Kidney (tissue), 14 donors: ENCODE results near the gene DSE. TPM values are rescaled to one million over a fixed set of nuclear protein-coding genes. Genes with fewer than 3 reads are reported as not detected.

Source experiments
- DNase-seq, 5 donors: peaks; one replicate each; pipeline ENCODE4 v3.0.0-alpha.2; 2013 to 2020
- FAIRE-seq: peaks from 2 replicates; lab custom pipeline; 2012; peaks lifted over from hg19 to GRCh38; lab: Jason Lieb, UNC
- H3K27ac ChIP-seq, 2 donors: one replicate each; pipeline ENCODE4 v1.7.0; 2013; ENCODE audit warnings: low read depth in 2 of 2, low read length in 2 of 2, inconsistent platforms in 1 of 2
- H3K27me3 ChIP-seq: one replicate; pipeline ENCODE4 v1.7.1; 2013; ENCODE audit warnings: low read length, inconsistent platforms; ENCODE audit not compliant: control insufficient read depth, insufficient read depth
- H3K36me3 ChIP-seq, 3 donors: one replicate each; pipeline versions ENCODE4 v1.7.0 to v1.7.1; 2013; ENCODE audit warnings: low read length in 3 of 3, control low read depth in 1 of 3, inconsistent platforms in 1 of 3; ENCODE audit not compliant: insufficient read depth in 3 of 3, control insufficient read depth in 2 of 3
- H3K4me1 ChIP-seq, 3 donors: one replicate each; pipeline versions ENCODE4 v1.7.0 to v1.7.1; 2013; ENCODE audit warnings: low read length in 3 of 3, inconsistent platforms in 1 of 3, low read depth in 1 of 3; ENCODE audit not compliant: control insufficient read depth in 2 of 3, insufficient read depth in 2 of 3
- H3K4me3 ChIP-seq, 3 donors: one replicate each; pipeline versions ENCODE4 v1.7.0 to v1.8.1; 2013; ENCODE audit warnings: low read length in 3 of 3, control low read depth in 1 of 3, inconsistent platforms in 1 of 3
- H3K9ac ChIP-seq, 3 donors: one replicate each; pipeline versions ENCODE4 v1.7.0 to v1.7.1; 2013; ENCODE audit warnings: low read length in 3 of 3, control low read depth in 1 of 3, inconsistent platforms in 1 of 3
- H3K9me3 ChIP-seq, 3 donors: one replicate each; pipeline versions ENCODE4 v1.7.0 to v1.7.1; 2013; ENCODE audit warnings: low read length in 3 of 3, control low read depth in 1 of 3, inconsistent platforms in 1 of 3; ENCODE audit not compliant: control insufficient read depth in 2 of 3, insufficient read depth in 1 of 3
- intact Hi-C: fragments of 100-400 bp; cut with DNase I; formaldehyde crosslinking; loops from one replicate; pipeline ENCODE4 v1.11.1; 2022
- polyA plus RNA-seq: library from polyadenylated mRNA; stranded (reverse); fragments of 350-450 nt; fragmentation: Illumina TruSeq; extraction: RNeasy Lipid Tissue Mini Kit (QIAGEN cat#74804); gene quantifications from one replicate; pipeline ENCODE4 v1.2.3, GENCODE V29; 2014; ENCODE audit warnings: low read depth, low replicate concordance; ENCODE audit not compliant: insufficient read depth
- total RNA-seq: library from RNA; stranded (reverse); fragmentation: NEBNext Ultra II Directional; extraction: Animal tissue kit (Norgen Biotek cat#: 25700); gene quantifications from one replicate; pipeline ENCODE4 v1.2.1, GENCODE V29; 2021
- TF ChIP-seq, protein P1 (sequence below): IDR thresholded peaks from 3 replicates; pipeline ENCODE4 v1.5.1; 2012; ENCODE audit warnings: mild to moderate bottlenecking, moderate library complexity, borderline replicate concordance; ENCODE audit not compliant: insufficient read depth; ENCODE audit errors: extremely low read depth
- donor health status: control.
- donor health status: control.
- donor health status: control.
- donor health status: control.
- donor health status: control.
- donor health status: DM: yes; HTN: yes; CAD: no.
- donor health status: Normal renal cell carcinoma (clear cell type).

The DSE gene
- total and polyA plus RNA-seq, 2 donors from 2014 or later = 6.9 to 47.7 TPM

DNA sequence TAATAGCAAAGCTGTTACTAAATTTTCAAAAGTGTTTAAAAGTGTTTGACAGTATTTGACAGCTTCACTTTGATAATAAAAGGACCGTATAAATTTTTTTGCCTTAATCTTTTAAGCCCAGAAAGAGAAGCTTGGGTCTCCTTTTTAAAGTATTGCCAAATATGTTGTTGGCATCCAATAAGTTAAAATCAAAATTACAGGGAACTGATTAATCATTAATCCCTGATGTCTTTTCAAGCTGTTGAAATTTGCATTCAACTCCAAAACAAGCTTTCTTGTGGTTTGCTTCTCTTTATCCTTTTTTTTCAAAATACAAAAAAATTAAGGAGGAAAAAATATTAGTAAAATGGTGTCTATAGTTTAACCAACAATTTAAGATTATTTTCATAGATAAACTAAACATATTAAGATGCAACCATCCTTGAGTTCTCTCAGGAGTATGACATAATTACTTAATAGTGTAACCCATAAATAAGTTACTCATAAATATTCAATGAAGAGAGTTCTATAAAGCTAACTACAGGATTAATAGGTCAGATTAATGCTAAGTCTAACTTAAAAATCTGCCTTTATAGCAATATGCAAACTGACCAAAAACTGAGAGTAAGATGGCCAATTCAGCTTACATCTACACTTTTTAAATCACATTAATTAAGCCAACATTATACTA, 63.4 kb downstream of the DSE start:
- no peak overlapping the region for H3K9ac ChIP-seq
- H3K4me1 ChIP-seq = no peaks in the 10 kb centered on the region
- H3K27me3 ChIP-seq = no peaks in the 10 kb centered on the region
- intact Hi-C loops = no loop called here
- no peak overlapping the region for H3K4me3 ChIP-seq
- TF ChIP-seq, protein P1, sequence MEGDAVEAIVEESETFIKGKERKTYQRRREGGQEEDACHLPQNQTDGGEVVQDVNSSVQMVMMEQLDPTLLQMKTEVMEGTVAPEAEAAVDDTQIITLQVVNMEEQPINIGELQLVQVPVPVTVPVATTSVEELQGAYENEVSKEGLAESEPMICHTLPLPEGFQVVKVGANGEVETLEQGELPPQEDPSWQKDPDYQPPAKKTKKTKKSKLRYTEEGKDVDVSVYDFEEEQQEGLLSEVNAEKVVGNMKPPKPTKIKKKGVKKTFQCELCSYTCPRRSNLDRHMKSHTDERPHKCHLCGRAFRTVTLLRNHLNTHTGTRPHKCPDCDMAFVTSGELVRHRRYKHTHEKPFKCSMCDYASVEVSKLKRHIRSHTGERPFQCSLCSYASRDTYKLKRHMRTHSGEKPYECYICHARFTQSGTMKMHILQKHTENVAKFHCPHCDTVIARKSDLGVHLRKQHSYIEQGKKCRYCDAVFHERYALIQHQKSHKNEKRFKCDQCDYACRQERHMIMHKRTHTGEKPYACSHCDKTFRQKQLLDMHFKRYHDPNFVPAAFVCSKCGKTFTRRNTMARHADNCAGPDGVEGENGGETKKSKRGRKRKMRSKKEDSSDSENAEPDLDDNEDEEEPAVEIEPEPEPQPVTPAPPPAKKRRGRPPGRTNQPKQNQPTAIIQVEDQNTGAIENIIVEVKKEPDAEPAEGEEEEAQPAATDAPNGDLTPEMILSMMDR = no peak
- H3K36me3 ChIP-seq = peaks cover 0 to 2% (median 0%) of the 10 kb centered on the region in 3 donors
- H3K9me3 ChIP-seq = no peaks in the 10 kb centered on the region
- FAIRE-seq (no peak), DNase-seq (no peak)
- no peak overlapping the region for H3K27ac ChIP-seq

DNA sequence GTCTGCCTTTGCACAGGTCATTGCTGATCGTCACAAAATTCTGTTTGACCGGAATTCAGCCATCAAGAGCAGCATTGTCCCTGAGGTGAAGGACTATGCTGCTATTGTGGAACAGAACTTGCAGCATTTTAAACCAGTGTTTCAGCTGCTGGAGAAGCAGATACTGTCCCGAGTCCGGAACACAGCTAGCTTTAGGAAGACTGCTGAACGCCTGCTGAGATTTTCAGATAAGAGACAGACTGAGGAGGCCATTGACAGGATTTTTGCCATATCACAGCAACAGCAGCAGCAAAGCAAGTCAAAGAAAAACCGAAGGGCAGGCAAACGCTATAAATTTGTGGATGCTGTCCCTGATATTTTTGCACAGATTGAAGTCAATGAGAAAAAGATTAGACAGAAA, 65.8 kb downstream of the DSE start:
- Histone ChIP-seq H3K9ac (no peak overlapping the region), H3K27me3 (no peaks in the 10 kb centered on the region), H3K4me3 (no peak overlapping the region), H3K4me1 (peaks cover 0 to 3% (median 0%) of the 10 kb centered on the region in 3 donors), H3K36me3 (peaks cover 0 to 2% (median 0%) of the 10 kb centered on the region in 3 donors), H3K27ac (no peak overlapping the region), H3K9me3 (no peaks in the 10 kb centered on the region)
- DNase-seq = no peak
- intact Hi-C loops = no loop called here
- TF ChIP-seq, protein P1 = no peak
- FAIRE-seq = no peak

DNA sequence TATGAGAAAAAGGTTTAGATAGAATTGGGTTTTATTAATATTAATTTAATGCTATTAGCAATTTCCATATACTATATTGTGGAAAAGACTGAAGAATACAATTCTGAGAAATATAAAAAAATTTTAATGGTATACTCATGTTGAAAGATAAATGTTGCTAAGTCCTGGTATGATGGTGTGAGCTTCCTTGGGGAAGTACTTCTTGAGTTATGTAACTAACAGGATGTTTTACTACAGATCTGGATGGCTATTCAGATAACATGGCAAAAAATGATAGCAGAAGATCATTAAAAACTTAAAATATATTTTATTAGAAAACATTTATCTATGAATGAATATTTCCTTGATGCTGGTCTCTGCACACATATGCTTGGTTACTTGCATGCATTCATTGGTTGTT, 66.9 kb downstream of the DSE start:
- DNase-seq (no peak), FAIRE-seq (no peak)

More for the DNA sequence above, 66.9 kb downstream of the DSE start:
- Histone ChIP-seq H3K4me3 (no peak overlapping the region), H3K36me3 (peaks cover 0 to 2% (median 0%) of the 10 kb centered on the region in 3 donors), H3K4me1 (peaks cover 0 to 3% (median 0%) of the 10 kb centered on the region in 3 donors), H3K9ac (no peak overlapping the region), H3K27me3 (no peaks in the 10 kb centered on the region), H3K27ac (no peak overlapping the region), H3K9me3 (no peaks in the 10 kb centered on the region)
- intact Hi-C loops = no loop called here
- TF ChIP-seq, protein P1 = no peak
